GM10248 (cell line): ENCODE data around the gene CORO1A.
"Not testable (repeated sequence)": the region's sequence is repeated elsewhere in the genome, so short reads cannot be mapped to it uniquely, and the experiment has no call there.

ENCODE experiments used
- CTCF ChIA-PET: fragments of 300-600 bp; sonication (Branson Sonifier 250); formaldehyde crosslinking; extraction: SDS; loops from one replicate; lab custom pipeline; 2021; ENCODE audit warnings: antibody characterized with exemption; lab: Yijun Ruan, JAX
- POLR2A ChIA-PET: fragments of 350-650 bp; sonication (Branson Sonifier 250); formaldehyde crosslinking; extraction: SDS; loops from one replicate; lab custom pipeline; 2020; ENCODE audit warnings: antibody characterized with exemption; lab: Yijun Ruan, JAX
- DNase-seq: peaks from one replicate; pipeline ENCODE4 v3.0.0; 2012; ENCODE audit errors: extremely low spot score

The CORO1A gene

DNA sequence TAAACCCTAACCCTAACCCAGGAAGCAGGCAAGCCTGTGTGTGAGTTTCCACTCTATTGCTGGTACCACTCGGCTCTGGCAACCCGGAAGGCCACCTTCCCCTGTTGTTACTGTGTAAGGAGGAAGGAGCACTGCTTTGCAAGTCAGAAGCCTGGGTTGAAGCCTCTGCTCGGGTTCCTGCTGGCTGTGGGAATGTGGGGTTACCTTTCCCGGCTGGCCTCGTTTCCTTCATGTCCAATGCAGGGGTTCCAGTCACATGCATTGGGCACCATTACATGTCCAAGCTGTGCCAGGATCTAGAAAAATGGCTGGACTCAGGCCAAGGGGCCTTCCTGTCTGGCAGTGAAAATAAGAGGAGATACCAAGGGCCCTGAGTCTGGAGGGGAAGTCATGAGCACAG lies 33.7 kb downstream of the CORO1A start:
- DNase-seq, POLR2A ChIA-PET, CTCF ChIA-PET: not testable (repeated sequence)
